GM10847 (cell line): ENCODE measurements around the gene NYNRIN.

ENCODE experiments used
- POLR2A ChIP-seq: IDR thresholded peaks from 2 replicates; pipeline ENCODE4 v1.6.1; 2011; ENCODE audit not compliant: insufficient read length; ENCODE audit errors: extremely low read depth

The NYNRIN gene

GRCh38 chr14:24398653-24399446, at the start of gene NYNRIN:
TSS of gene NYNRIN (plus strand) at chr14:24399003. CDS start at chr14:24399247, 244 bp downstream.
- TF ChIP-seq POLR2A, result no peak

- no peak for TF ChIP-seq POLR2A
Measured at GRCh38 chr14:24349742-24350141, 49.1 kb upstream of the NYNRIN start.

GRCh38 chr14:24351517-24351916, 47.3 kb upstream of the NYNRIN start:
- no peak for TF ChIP-seq POLR2A

- no peak for TF ChIP-seq POLR2A
Measured at GRCh38 chr14:24353559-24354481, 45.0 kb upstream of the NYNRIN start.

GRCh38 chr14:24355009-24355408, 43.8 kb upstream of the NYNRIN start:
- no peak for TF ChIP-seq POLR2A

- TF ChIP-seq POLR2A, result no peak
Measured at GRCh38 chr14:24356208-24356607, 42.6 kb upstream of the NYNRIN start.

- no peak for TF ChIP-seq POLR2A
Measured at GRCh38 chr14:24360281-24360680, 38.5 kb upstream of the NYNRIN start.

- TF ChIP-seq POLR2A, result no peak
Measured at GRCh38 chr14:24361326-24361725, 37.5 kb upstream of the NYNRIN start.

- no peak for TF ChIP-seq POLR2A
Measured at GRCh38 chr14:24362241-24362960, 36.4 kb upstream of the NYNRIN start.

GRCh38 chr14:24363401-24363800, 35.4 kb upstream of the NYNRIN start:
- no peak for TF ChIP-seq POLR2A

- no peak for TF ChIP-seq POLR2A
Measured at GRCh38 chr14:24364841-24365240, 34.0 kb upstream of the NYNRIN start.

GRCh38 chr14:24365600-24366412, 33.0 kb upstream of the NYNRIN start:
- TF ChIP-seq POLR2A, result no peak

GRCh38 chr14:24366413-24366720, 32.4 kb upstream of the NYNRIN start:
- TF ChIP-seq POLR2A, result no peak

- TF ChIP-seq POLR2A, result peak; percentile 41
Measured at GRCh38 chr14:24366721-24367513, 31.9 kb upstream of the NYNRIN start.
